K562 (cell line): ENCODE data around the gene ABCA7. TPM values are rescaled to one million over a fixed set of nuclear protein-coding genes. Genes with fewer than 3 reads are reported as not detected.

ENCODE experiments used
- ARID3A ChIP-seq: IDR thresholded peaks from 2 replicates; pipeline ENCODE4 v1.6.1; 2012; ENCODE audit warnings: low read depth, low read length, improper control_type of control experiment, borderline replicate concordance
- ATF4 ChIP-seq: fragments of 450-650 bp; formaldehyde crosslinking; IDR thresholded peaks from 2 replicates; pipeline ENCODE4 v1.4.0; 2022; ENCODE audit warnings: mild to moderate bottlenecking, moderate library complexity
- FOXA1 ChIP-seq: fragments of 450-650 bp; IDR thresholded peaks from 2 replicates; pipeline ENCODE4 v1.6.1; 2016; ENCODE audit warnings: mild to moderate bottlenecking, borderline replicate concordance
- HMBOX1 ChIP-seq: sonication (generic); IDR thresholded peaks from 2 replicates; pipeline ENCODE4 v1.6.1; 2016
- KAT2B ChIP-seq: IDR thresholded peaks from one replicate; pipeline ENCODE4 v1.6.1; 2012; ENCODE audit warnings: low read depth, mild to moderate bottlenecking, control low read depth, inconsistent platforms, low read length, moderate library complexity
- KAT8 ChIP-seq: fragments of 450-650 bp; IDR thresholded peaks from 2 replicates; pipeline ENCODE4 v1.6.1; 2016; ENCODE audit warnings: low read depth, mild to moderate bottlenecking
- MCM2 ChIP-seq: fragments of 450-650 bp; IDR thresholded peaks from 2 replicates; pipeline ENCODE4 v1.6.1; 2017; ENCODE audit warnings: low read depth, mild to moderate bottlenecking
- MTF1 ChIP-seq: fragments of 250-450 bp; sonication (Bioruptor Pico); IDR thresholded peaks from 2 replicates; pipeline ENCODE4 v1.9.0; 2021; ENCODE audit warnings: moderate library complexity, mild to moderate bottlenecking, inconsistent platforms, borderline replicate concordance
- NR1H2 ChIP-seq: sonication (generic); formaldehyde crosslinking; IDR thresholded peaks from 2 replicates; pipeline ENCODE4 v1.4.0; 2020; ENCODE audit warnings: mild to moderate bottlenecking, missing genetic modification reagents
- NR2C1 ChIP-seq, 2 experiments: fragments of 450-650 bp; IDR thresholded peaks; 2 replicates each; pipeline ENCODE4 v1.6.1; 2017; ENCODE audit warnings: mild to moderate bottlenecking in 2 of 2, antibody characterized with exemption in 1 of 2, inconsistent platforms in 1 of 2, missing compliant biosample characterization in 1 of 2, missing genetic modification characterization in 1 of 2
- PHTF2 ChIP-seq: fragments of 250-450 bp; sonication (Bioruptor Pico); IDR thresholded peaks from 2 replicates; pipeline ENCODE4 v1.5.0; 2021; ENCODE audit warnings: mild to moderate bottlenecking
- SRSF3 ChIP-seq: fragments of 200-400 bp; formaldehyde crosslinking; IDR thresholded peaks from 2 replicates; pipeline ENCODE4 v1.6.1; 2016; ENCODE audit warnings: mild to moderate bottlenecking, low read length, moderate library complexity; ENCODE audit not compliant: insufficient read depth
- ZBTB1 ChIP-seq: sonication (generic); formaldehyde crosslinking; IDR thresholded peaks from 2 replicates; pipeline ENCODE4 v1.8.1; 2023; ENCODE audit warnings: missing genetic modification reagents, low read depth, mild to moderate bottlenecking, borderline replicate concordance
- ZNF184 ChIP-seq: sonication (generic); formaldehyde crosslinking; IDR thresholded peaks from 2 replicates; pipeline ENCODE4 v1.5.0; 2020; ENCODE audit warnings: missing genetic modification reagents
- ZNF253 ChIP-seq: fragments of 250-450 bp; sonication (Bioruptor Pico); conservative IDR thresholded peaks from 2 replicates; pipeline ENCODE4 v1.6.1; 2021; ENCODE audit warnings: mild to moderate bottlenecking
- ZNF282 ChIP-seq: sonication (generic); formaldehyde crosslinking; IDR thresholded peaks from 2 replicates; pipeline ENCODE4 v1.8.1; 2023; ENCODE audit warnings: missing genetic modification reagents
- polyA plus RNA-seq, 8 experiments: library from polyadenylated mRNA; depleted of rRNA in 4 of 8; stranded (reverse) in 5 of 8; unstranded in 3 of 8; fragments of >200 nt; fragmentation: Nextera tagmentation in 2 of 8; fragmentation: Illumina TruSeq in 1 of 8; extraction: Ambion mirVana in 2 of 8; extraction: Trizol in 1 of 8; gene quantifications; 2 replicates each; pipeline versions ENCODE4 v1.2.1 to v1.2.3, GENCODE V29; 2011 to 2014; ENCODE audit warnings: inconsistent platforms in 1 of 8, missing spikeins in 1 of 8
- total RNA-seq, 7 experiments: library from RNA; depleted of rRNA in 6 of 7; stranded (reverse); fragments of >200 nt in 6 of 7; fragmentation: Illumina TruSeq in 2 of 7; extraction: Trizol in 2 of 7; gene quantifications; 2 replicates each; pipeline versions ENCODE4 v1.2.1 to v1.2.3, GENCODE V29; 2011 to 2021; ENCODE audit warnings: low replicate concordance in 1 of 7
- TF ChIP-seq, protein P1 (sequence below): sonication (generic); formaldehyde crosslinking; IDR thresholded peaks from 2 replicates; pipeline ENCODE4 v1.8.1; 2023; ENCODE audit warnings: missing genetic modification reagents, mild to moderate bottlenecking, borderline replicate concordance
- TF ChIP-seq, protein P2 (sequence below): fragments of 250-450 bp; sonication (Bioruptor Pico); IDR thresholded peaks from 2 replicates; pipeline ENCODE4 v1.5.0; 2020; ENCODE audit warnings: mild to moderate bottlenecking

The ABCA7 gene
- total and polyA plus RNA-seq, 9 of the 15 experiments (the other 6 are each of a cell fraction or from before 2014, with no cell fraction given) = 2.3 to 96.1 (median 31.2) TPM

- TF ChIP-seq, protein P1, sequence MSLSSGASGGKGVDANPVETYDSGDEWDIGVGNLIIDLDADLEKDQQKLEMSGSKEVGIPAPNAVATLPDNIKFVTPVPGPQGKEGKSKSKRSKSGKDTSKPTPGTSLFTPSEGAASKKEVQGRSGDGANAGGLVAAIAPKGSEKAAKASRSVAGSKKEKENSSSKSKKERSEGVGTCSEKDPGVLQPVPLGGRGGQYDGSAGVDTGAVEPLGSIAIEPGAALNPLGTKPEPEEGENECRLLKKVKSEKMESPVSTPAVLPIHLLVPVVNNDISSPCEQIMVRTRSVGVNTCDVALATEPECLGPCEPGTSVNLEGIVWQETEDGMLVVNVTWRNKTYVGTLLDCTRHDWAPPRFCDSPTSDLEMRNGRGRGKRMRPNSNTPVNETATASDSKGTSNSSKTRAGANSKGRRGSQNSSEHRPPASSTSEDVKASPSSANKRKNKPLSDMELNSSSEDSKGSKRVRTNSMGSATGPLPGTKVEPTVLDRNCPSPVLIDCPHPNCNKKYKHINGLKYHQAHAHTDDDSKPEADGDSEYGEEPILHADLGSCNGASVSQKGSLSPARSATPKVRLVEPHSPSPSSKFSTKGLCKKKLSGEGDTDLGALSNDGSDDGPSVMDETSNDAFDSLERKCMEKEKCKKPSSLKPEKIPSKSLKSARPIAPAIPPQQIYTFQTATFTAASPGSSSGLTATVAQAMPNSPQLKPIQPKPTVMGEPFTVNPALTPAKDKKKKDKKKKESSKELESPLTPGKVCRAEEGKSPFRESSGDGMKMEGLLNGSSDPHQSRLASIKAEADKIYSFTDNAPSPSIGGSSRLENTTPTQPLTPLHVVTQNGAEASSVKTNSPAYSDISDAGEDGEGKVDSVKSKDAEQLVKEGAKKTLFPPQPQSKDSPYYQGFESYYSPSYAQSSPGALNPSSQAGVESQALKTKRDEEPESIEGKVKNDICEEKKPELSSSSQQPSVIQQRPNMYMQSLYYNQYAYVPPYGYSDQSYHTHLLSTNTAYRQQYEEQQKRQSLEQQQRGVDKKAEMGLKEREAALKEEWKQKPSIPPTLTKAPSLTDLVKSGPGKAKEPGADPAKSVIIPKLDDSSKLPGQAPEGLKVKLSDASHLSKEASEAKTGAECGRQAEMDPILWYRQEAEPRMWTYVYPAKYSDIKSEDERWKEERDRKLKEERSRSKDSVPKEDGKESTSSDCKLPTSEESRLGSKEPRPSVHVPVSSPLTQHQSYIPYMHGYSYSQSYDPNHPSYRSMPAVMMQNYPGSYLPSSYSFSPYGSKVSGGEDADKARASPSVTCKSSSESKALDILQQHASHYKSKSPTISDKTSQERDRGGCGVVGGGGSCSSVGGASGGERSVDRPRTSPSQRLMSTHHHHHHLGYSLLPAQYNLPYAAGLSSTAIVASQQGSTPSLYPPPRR (CRISPR knock-in tag) = no peak
- TF ChIP-seq HMBOX1 = no peak
- no peak for TF ChIP-seq KAT2B
- no peak for TF ChIP-seq KAT8
- no peak for TF ChIP-seq MCM2
- TF ChIP-seq PHTF2 (CRISPR knock-in tag) = no peak
- no peak for TF ChIP-seq ZNF253 (CRISPR knock-in tag)
- no peak for TF ChIP-seq ZBTB1 (CRISPR knock-in tag)
- no peak for TF ChIP-seq SRSF3
- TF ChIP-seq, protein P2, sequence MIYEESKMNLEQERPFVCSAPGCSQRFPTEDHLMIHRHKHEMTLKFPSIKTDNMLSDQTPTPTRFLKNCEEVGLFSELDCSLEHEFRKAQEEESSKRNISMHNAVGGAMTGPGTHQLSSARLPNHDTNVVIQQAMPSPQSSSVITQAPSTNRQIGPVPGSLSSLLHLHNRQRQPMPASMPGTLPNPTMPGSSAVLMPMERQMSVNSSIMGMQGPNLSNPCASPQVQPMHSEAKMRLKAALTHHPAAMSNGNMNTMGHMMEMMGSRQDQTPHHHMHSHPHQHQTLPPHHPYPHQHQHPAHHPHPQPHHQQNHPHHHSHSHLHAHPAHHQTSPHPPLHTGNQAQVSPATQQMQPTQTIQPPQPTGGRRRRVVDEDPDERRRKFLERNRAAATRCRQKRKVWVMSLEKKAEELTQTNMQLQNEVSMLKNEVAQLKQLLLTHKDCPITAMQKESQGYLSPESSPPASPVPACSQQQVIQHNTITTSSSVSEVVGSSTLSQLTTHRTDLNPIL = no peak
- TF ChIP-seq FOXA1 = no peak
- TF ChIP-seq NR1H2 (CRISPR knock-in tag) = peak; percentile 63; the same call in 1 of the 2 replicates
- no peak for TF ChIP-seq ARID3A
- no peak for TF ChIP-seq ATF4 (CRISPR knock-in tag)
- TF ChIP-seq ZNF282 = no peak
- no peak for TF ChIP-seq ZNF184
- no peak for TF ChIP-seq MTF1
- no peak for TF ChIP-seq NR2C1 (IDR thresholded peaks at IDR 0.05)
- no peak for TF ChIP-seq NR2C1 (tag; IDR thresholded peaks at IDR 0.05)
Observed at GRCh38 chr19:1112268-1113029, 72.5 kb downstream of the ABCA7 start (continued).
